Stimulated activated naive CD8-positive, alpha-beta T cell treated with anti-CD3 and anti-CD28 coated beads, Interleukin-15, Interleukin-2, amounts not matched to agents 100 U/mL and 50 U/mL, for 24 hours (primary cell): ENCODE results near the gene TNFRSF14.

Source experiments
- ATAC-seq: fragments of 150-1000 bp; cut with Tn5 transposase; one replicate; pipeline ENCODE4 v1.10.0; 2021
- DNase-seq: peaks from one replicate; pipeline ENCODE4 v3.0.0; 2021

The TNFRSF14 gene

GRCh38 chr1:2556277-2556677 lies at the start of gene TNFRSF14:
Gene TNFRSF14 (plus strand): TSS chr1:2556371. CDS start chr1:2556665, 294 bp downstream.
- no peak for DNase-seq
- ATAC-seq: peak; percentile 56

GRCh38 chr1:2506901-2507565 lies 49.1 kb upstream of the TNFRSF14 start:
- no peak for ATAC-seq
- no peak for DNase-seq

GRCh38 chr1:2507744-2508155 lies 48.4 kb upstream of the TNFRSF14 start:
- no peak for DNase-seq
- peak; percentile 10 for ATAC-seq

GRCh38 chr1:2508180-2508579 lies 48.0 kb upstream of the TNFRSF14 start:
- DNase-seq (no peak), ATAC-seq (no peak)

- no peak for ATAC-seq
Observed at GRCh38 chr1:2508751-2509150, 47.4 kb upstream of the TNFRSF14 start.

GRCh38 chr1:2509589-2509988 lies 46.6 kb upstream of the TNFRSF14 start:
- no peak for ATAC-seq

More at GRCh38 chr1:2508751-2509150, 47.4 kb upstream of the TNFRSF14 start:
- DNase-seq: no peak

GRCh38 chr1:2510366-2511155 lies 45.6 kb upstream of the TNFRSF14 start:
- ATAC-seq: no peak
- DNase-seq: no peak

More at GRCh38 chr1:2509589-2509988, 46.6 kb upstream of the TNFRSF14 start:
- no peak for DNase-seq

GRCh38 chr1:2512862-2513421 lies 43.2 kb upstream of the TNFRSF14 start:
- no peak for ATAC-seq
- DNase-seq: no peak

GRCh38 chr1:2513939-2514652 lies 42.1 kb upstream of the TNFRSF14 start:
- ATAC-seq (no peak), DNase-seq (no peak)

GRCh38 chr1:2514863-2515762 lies 41.1 kb upstream of the TNFRSF14 start:
- no peak for ATAC-seq
- no peak for DNase-seq

GRCh38 chr1:2515763-2516080 lies 40.4 kb upstream of the TNFRSF14 start:
- DNase-seq: no peak
- no peak for ATAC-seq

- no peak for DNase-seq
- no peak for ATAC-seq
Observed at GRCh38 chr1:2516124-2516523, 40.0 kb upstream of the TNFRSF14 start.

- DNase-seq (no peak), ATAC-seq (no peak)
Observed at GRCh38 chr1:2516946-2517345, 39.2 kb upstream of the TNFRSF14 start.

GRCh38 chr1:2517966-2518365 lies 38.2 kb upstream of the TNFRSF14 start:
- no peak for DNase-seq
- ATAC-seq: no peak

- DNase-seq (no peak), ATAC-seq (no peak)
Observed at GRCh38 chr1:2518528-2518927, 37.6 kb upstream of the TNFRSF14 start.

- no peak for ATAC-seq
- no peak for DNase-seq
Observed at GRCh38 chr1:2519029-2519685, 37.0 kb upstream of the TNFRSF14 start.

GRCh38 chr1:2519729-2520128 lies 36.4 kb upstream of the TNFRSF14 start:
- no peak for ATAC-seq
- no peak for DNase-seq

- ATAC-seq (no peak), DNase-seq (no peak)
Observed at GRCh38 chr1:2520206-2520605, 36.0 kb upstream of the TNFRSF14 start.

- ATAC-seq (no peak), DNase-seq (no peak)
Observed at GRCh38 chr1:2520806-2521205, 35.4 kb upstream of the TNFRSF14 start.

- DNase-seq (no peak), ATAC-seq (no peak)
Observed at GRCh38 chr1:2522230-2522629, 33.9 kb upstream of the TNFRSF14 start.
